NCI-H82 (cell line): ENCODE results near the gene DMC1.
"Not testable (repeated sequence)": the region's sequence is repeated elsewhere in the genome, so short reads cannot be mapped to it uniquely, and the experiment has no call there.

Source experiments
- DNase-seq: peaks from one replicate; lab custom pipeline; 2025; lab: John Stamatoyannopoulos, UW

The DMC1 gene, protein sequence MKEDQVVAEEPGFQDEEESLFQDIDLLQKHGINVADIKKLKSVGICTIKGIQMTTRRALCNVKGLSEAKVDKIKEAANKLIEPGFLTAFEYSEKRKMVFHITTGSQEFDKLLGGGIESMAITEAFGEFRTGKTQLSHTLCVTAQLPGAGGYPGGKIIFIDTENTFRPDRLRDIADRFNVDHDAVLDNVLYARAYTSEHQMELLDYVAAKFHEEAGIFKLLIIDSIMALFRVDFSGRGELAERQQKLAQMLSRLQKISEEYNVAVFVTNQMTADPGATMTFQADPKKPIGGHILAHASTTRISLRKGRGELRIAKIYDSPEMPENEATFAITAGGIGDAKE

DNA sequence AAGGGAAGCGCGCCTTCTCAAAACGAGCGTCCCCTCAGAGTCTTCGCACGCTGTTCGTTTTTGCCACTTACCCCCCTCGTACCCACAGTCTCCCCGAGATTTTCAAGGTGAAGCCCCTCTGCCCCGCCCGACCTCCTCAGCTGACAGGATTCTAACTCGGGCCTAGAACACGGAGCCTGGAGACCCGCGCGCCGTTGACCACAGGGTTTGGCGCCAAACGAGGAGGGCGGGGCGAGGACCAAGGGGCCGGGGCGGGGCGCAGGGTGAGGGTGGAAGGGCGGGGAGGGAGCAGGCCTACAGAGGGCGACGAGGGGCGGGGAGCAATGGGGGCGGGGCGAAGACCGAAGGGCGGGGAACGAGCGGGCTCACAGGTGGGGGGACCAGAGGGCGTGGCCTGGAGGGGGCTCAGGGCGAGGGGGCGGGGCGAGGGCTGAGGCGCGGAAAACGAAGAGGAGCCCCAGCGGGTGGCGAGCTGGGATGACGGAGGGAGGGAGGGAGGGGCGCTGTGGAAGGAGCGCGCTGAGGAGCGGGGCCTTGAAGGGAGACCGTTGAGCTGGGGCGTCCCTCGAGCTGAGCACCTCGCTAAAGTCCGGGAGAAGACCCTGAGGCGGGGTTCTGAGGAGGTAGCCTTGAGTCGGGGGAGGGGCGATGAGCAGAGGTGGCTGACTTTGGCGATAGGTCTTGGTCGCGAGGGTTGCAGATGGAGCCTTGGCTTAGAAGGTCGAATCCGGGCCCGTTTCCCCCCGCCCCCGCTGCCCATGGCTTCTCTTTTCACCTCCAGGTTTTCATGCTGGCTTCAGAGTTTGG is at the start of gene DMC1:
Gene DMC1 (minus strand): TSS at position 212 of the 807 bp plus-strand sequence. CDS start 1,927 bp downstream, outside the sequence.
- DNase-seq, result peak; percentile 97

- no peak for DNase-seq
Observed at GRCh38 chr22:38618682-38619081, 48.7 kb upstream of the DMC1 start.

- no peak for DNase-seq
Observed at GRCh38 chr22:38618258-38618657, 48.3 kb upstream of the DMC1 start.

DNA sequence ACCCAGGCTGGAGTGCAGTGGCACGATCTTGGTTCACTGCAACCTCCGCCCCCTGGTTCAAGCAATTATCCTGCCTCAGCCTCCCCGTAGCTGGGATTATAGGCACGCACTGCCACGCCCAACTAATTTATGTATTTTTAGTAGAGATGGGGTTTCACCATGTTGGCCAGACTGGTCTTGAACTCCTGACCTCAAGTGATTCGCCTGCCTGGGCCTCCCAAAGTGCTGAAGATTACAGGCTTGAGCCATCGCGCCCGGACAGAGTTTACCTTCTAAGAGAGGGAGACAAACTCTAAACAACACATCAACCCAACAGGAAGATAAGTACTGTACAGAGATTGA is 45.1 kb upstream of the DMC1 start:
- not testable (repeated sequence) for DNase-seq

DNA sequence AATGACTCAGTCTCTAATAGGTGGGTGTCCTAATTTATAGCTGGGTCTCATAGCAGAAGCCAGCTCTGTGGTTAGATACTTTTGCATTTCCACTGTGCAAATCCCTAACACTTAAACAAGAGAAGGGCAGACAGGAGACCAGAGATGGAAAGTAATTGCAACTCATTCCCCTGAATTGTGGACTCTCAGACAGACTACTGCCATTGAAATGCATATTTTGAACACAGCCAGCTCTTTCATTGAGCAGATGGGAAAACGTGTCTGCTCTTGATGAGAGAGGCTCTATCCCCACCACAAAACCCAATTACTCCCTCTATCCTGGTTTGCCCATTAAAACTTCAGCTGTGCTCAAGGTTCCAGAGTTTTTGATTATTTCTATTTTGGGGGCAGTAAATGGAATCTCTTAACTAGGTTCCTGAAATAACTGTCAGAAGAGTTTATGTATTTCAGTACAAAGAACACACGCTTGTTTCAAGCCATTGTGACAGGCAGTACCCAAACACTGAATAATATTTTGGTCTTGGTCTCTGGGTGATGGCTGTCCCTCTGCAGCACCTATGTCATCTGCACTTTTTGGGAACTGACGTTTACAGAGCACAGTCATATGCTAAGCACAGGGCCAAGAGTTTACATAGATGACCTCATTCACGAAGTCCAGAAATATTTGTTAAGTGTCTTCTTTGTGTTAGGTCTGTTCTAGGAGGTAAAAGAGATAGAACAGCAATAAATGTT is 44.5 kb upstream of the DMC1 start:
- no peak for DNase-seq

DNA sequence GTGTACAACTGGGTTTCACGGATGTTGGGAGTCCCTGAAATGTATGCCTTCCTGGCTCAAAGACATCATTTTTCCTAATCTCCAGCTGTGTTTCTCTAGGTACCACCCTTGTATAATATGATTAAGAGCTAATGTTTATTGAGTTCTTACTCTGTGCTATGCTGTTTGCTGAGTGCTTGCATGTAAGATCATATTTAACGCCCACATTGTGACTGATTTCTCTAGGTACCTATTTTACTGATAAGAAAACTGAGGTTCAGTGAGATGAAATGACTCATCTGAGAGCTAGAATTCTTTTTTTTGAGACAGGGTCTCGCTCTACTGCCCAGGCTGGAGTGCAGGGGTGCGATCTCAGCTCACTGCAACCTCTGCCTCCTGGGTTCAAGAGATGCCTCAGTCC is 43.6 kb upstream of the DMC1 start:
- no peak for DNase-seq

DNA sequence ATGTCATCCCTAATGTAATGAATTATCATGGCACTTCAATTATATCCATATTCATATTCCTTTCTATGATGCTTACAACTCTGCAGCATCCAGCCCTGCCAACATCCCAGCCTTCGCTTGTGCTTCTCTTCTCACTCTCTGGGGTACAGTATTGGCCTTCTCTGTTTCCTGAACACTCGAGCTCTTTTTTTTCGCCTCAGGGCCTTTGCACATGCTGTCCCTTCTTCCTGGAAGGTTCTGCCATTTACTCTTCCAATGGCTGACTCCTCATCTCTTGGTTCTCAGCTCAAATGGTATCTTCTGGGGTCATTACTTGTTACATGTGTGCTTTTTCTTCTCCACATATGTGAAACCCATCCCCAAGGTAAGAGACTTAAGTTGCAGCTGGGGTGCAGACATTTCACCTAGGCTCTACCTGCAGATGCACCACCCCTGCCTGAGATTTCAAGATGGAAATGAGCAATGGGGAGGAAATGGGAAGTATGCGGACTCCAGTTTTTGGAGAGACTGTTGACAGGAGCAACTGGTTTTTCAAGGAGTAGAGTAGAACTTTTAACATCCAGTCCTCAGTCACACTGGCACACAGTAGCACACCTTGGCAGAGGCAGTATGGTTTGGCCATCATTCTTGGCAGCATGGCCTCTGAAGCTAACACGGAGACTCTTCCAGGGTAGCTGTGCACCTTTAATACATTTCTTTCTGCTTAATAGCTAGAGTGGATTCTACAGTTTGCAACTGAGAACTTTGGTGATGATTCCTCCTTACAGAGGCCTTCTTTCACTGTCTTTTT is 42.4 kb upstream of the DMC1 start:
- DNase-seq, result no peak

GRCh38 chr22:38611559-38611958 is 41.6 kb upstream of the DMC1 start:
- DNase-seq, result no peak

GRCh38 chr22:38610234-38610633 is 40.3 kb upstream of the DMC1 start:
- no peak for DNase-seq

GRCh38 chr22:38608992-38609750 is 39.2 kb upstream of the DMC1 start:
- no peak for DNase-seq

DNA sequence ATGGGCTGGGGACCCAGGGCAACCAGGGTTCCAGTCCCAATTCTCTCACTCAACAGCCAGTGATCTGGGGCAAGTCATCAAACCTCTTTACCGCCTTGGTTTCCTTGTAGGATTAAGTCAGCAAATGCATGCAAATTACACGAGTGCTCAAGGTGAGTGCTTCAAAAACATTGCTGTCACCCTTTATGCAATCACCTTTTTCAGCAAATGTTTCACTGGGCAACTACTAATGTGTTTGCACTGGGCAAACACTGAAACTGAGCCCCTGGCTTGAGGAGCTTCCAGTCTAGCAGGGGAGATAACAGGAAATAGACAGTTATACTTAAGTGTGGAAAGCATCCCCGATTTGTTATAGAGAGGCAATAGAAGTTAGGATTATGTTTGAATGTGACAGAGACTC is 37.7 kb upstream of the DMC1 start:
- DNase-seq, result no peak

- DNase-seq, result peak; percentile 85
Observed at GRCh38 chr22:38602166-38602565, 32.2 kb upstream of the DMC1 start.

DNA sequence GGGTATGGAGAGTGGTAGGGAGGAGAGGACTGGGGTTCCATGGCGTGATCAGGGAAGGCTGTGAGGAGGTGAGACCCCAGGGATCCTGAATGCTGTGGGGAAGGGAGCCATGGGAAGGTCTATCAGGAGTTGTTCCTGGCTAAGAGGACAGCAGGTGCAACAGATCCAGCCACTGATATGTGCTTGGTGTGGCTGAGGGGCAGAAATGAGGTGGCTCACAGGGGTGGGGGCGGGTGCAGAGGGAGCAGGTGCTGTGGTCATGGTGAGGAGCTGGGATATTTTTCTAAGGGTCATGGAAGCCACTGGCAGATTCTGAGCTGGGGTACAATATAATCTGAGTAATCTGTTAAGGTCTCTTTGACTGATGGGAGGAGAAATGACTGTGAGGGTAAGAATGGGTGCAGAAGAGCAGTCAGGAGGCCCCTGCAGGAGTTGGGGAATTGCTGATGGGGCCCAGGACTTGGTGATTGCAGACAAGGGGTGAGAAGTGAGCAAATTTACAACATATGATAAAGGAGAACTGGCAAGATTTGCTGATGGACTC is 31.3 kb upstream of the DMC1 start:
- peak; percentile 28 for DNase-seq

GRCh38 chr22:38599466-38599865 is 29.5 kb upstream of the DMC1 start:
- DNase-seq, result no peak

GRCh38 chr22:38582923-38583322 is 12.9 kb upstream of the DMC1 start:
- not testable (repeated sequence) for DNase-seq

DNA sequence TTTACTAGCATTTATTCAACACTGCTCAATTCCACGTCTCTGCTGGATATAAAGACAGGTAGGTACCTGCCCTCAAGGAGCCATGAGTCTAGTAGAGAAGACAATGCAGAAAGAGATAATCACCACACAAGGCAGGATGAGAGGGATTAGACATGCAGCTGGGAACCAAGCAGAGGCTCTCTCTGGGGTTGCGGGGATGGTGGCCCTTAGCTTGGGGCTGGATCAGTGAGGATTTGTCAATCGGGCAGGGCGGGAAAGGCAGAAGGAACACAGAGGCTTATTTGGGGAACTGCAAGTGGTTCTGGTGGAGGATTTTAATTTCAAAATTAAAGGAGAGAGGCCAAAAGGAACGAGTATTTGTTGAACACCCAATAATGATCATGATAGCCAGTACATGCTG is 8.5 kb upstream of the DMC1 start:
- DNase-seq, result peak; percentile 64

GRCh38 chr22:38572065-38572464 is 2.1 kb upstream of the DMC1 start:
- peak; percentile 54 for DNase-seq

DNA sequence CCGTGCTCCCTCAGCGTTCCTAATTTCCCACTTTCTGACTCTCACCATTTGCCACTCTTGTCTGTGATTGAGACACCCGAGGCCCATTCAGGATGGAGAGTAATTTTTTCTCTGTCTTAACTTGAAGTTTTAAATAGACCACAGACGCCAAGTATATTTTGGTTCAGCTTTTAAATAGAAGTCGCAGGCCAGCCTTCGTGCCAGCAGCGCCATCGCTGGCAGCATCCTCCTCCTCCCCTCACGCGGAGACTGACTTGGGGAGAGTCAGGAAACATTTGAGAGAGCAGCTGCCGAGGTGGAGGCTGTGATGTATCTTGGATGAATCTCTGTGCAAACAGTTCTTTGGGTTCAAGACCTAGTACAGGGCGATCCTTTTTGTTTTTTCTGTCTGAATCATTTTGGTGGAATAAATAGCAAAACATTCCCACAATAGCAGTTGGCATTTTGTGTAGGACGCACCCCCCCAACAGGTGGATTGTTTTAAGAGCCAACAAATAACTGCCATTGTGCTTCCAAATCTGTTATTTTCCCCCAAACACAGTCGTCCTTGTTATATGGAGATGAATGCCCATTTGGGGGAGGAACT is 889 bp upstream of the DMC1 start:
- DNase-seq, result peak; percentile 53

DNA sequence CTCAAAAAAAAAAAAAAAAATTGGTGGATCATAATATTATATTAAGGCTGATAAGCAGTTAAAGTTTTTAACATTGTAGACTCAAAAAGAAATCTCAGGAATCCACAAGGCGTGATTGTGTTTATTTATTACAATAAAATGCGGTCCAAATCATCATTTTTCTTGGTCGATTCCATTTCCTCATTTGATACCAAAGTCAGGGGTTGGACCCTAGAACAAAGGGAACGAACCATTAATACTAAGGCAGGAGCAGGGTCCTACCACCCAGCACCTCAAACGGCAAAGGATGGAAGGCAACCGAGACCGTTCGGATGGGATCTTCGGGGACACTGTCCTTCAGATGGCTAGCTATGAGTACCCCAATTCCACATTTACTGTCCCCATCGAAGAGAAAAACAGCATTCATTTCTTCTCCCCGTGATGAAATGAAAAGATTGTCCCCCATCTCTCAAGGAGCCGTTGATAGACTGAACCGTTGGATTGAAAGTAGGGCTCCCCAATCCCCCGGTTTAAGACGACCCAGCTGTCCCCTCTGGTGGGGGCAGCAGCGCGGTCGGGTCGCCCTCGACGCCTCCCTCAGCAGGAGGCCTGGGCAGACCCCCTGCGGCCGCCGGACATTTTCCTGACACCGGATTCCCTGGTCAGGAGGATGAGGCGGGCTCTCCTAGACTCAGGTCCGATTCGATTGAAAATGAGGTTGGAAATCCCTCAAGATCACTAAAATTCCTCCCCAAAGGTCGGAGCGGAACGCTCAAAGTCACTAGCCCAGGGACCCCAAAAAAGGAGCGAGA is 607 bp downstream of the DMC1 start:
- no peak for DNase-seq
